GM19238 (cell line): ENCODE results near the gene MORN4.
A peak's percentile ranks its signal among the peaks of the same experiment; 100 is the strongest.
"Not testable (repeated sequence)": the region's sequence is repeated elsewhere in the genome, so short reads cannot be mapped to it uniquely, and the experiment has no call there.

Experiments used
- DNase-seq: peaks from one replicate; pipeline ENCODE4 v3.0.0; 2011; ENCODE audit warnings: low spot score; ENCODE audit not compliant: insufficient read length

MORN4 gene

GRCh38 chr10:97632949-97633884, at the start of gene MORN4:
TSS of gene MORN4 (minus strand) at chr10:97633500. CDS start at chr10:97619653, 13,847 bp downstream.
- DNase-seq = peak; percentile 87

GRCh38 chr10:97682042-97682441, 48.7 kb upstream of the MORN4 start:
- DNase-seq = no peak

GRCh38 chr10:97679594-97679993, 46.3 kb upstream of the MORN4 start:
- DNase-seq = no peak

- DNase-seq = peak; percentile 54
Observed at GRCh38 chr10:97676770-97677581, 43.7 kb upstream of the MORN4 start.

GRCh38 chr10:97675222-97675621, 41.9 kb upstream of the MORN4 start:
- no peak for DNase-seq

GRCh38 chr10:97673736-97674525, 40.6 kb upstream of the MORN4 start:
- no peak for DNase-seq

GRCh38 chr10:97669571-97669970, 36.3 kb upstream of the MORN4 start:
- DNase-seq = no peak

- no peak for DNase-seq
Observed at GRCh38 chr10:97667463-97667862, 34.2 kb upstream of the MORN4 start.

GRCh38 chr10:97666992-97667391, 33.7 kb upstream of the MORN4 start:
- no peak for DNase-seq

GRCh38 chr10:97664282-97664850, 31.1 kb upstream of the MORN4 start:
- no peak for DNase-seq

GRCh38 chr10:97659589-97659988, 26.3 kb upstream of the MORN4 start:
- DNase-seq = no peak

- DNase-seq = no peak
Observed at GRCh38 chr10:97656777-97657176, 23.5 kb upstream of the MORN4 start.

GRCh38 chr10:97651773-97652172, 18.5 kb upstream of the MORN4 start:
- DNase-seq = no peak

GRCh38 chr10:97650726-97651125, 17.4 kb upstream of the MORN4 start:
- DNase-seq = no peak

- DNase-seq = not testable (repeated sequence)
Observed at GRCh38 chr10:97649405-97649750, 16.1 kb upstream of the MORN4 start.

GRCh38 chr10:97648562-97649404, 15.5 kb upstream of the MORN4 start:
- DNase-seq = peak; percentile 24

GRCh38 chr10:97647556-97647955, 14.3 kb upstream of the MORN4 start:
- DNase-seq = no peak

GRCh38 chr10:97644936-97645335, 11.6 kb upstream of the MORN4 start:
- no peak for DNase-seq

GRCh38 chr10:97643441-97643985, 10.2 kb upstream of the MORN4 start:
- DNase-seq = no peak
